Measurements from ENCODE around the gene CTNNA1.
"Not testable (repeated sequence)": the region's sequence is repeated elsewhere in the genome, so short reads cannot be mapped to it uniquely, and the experiment has no call there.

The CTNNA1 gene

GRCh38 chr5:138711087-138711486, 42.1 kb upstream of the CTNNA1 start:
- DNase-seq (ENCODE audit: low read depth, low spot score): no peak
- in situ Hi-C loops (cut with HindIII; ENCODE audit: low sequenced_read_pairs): no loop called here
- H3K4me3 ChIP-seq (ENCODE audit: low read depth, low read length): no peak overlapping the region
- no peak for TF ChIP-seq CTCF (IDR thresholded peaks at IDR 0.05; ENCODE audit: low read depth, low read length)

- in situ Hi-C loops (cut with HindIII; ENCODE audit: low sequenced_read_pairs): no loop called here
- no peak for TF ChIP-seq CTCF (IDR thresholded peaks at IDR 0.05; ENCODE audit: low read depth, low read length)
- H3K4me3 ChIP-seq (ENCODE audit: low read depth, low read length): no peak overlapping the region
- DNase-seq (ENCODE audit: low read depth, low spot score): no peak
Observed at GRCh38 chr5:138711811-138712210, 41.4 kb upstream of the CTNNA1 start.

DNA sequence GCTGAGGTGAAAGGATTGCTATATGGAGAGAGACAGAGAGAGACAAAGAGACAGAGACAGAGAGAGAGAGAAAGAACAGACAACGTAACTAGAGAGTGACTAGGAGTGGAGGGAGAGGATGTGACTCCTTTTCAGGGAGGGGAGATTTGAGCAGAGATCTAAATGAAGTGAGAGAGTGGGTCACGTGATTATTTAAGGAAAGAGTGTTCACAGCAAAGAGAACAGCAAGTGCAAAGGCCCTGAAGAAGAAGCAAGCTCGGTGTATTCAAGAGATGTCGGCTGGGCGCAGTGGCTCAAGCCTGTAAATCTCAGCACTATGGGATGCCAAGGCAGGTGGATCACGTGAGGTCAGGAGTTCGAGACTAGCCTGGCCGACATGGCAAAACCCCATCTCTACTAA, 40.9 kb upstream of the CTNNA1 start:
- in situ Hi-C loops (cut with HindIII; ENCODE audit: low sequenced_read_pairs): no loop called here
- no peak for DNase-seq (ENCODE audit: low read depth, low spot score)
- no peak for TF ChIP-seq CTCF (IDR thresholded peaks at IDR 0.05; ENCODE audit: low read depth, low read length)
- no peak overlapping the region for H3K4me3 ChIP-seq (ENCODE audit: low read depth, low read length)

DNA sequence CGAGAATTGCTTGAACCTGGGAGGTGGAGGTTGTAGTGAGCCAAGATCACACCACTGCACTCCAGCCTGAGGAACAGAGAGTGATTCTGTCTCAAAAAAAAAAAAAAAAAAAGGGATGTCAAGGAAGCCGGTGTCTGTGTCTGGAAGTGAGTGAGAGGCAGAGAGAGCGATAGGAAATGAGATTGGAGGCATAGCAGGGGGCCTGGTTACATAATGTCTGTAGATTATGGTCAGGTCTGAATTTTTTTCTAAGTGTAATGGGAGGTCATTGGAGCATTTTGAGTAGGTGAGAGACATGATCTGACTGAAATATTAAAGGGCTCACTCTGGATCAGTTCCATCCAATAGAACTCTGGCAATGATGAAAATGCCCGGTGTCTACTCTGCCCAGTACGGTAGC, 40.4 kb upstream of the CTNNA1 start:
- in situ Hi-C loops (cut with HindIII; ENCODE audit: low sequenced_read_pairs): no loop called here
- no peak overlapping the region for H3K4me3 ChIP-seq (ENCODE audit: low read depth, low read length)
- TF ChIP-seq CTCF (IDR thresholded peaks at IDR 0.05; ENCODE audit: low read depth, low read length): no peak
- DNase-seq (ENCODE audit: low read depth, low spot score): no peak

DNA sequence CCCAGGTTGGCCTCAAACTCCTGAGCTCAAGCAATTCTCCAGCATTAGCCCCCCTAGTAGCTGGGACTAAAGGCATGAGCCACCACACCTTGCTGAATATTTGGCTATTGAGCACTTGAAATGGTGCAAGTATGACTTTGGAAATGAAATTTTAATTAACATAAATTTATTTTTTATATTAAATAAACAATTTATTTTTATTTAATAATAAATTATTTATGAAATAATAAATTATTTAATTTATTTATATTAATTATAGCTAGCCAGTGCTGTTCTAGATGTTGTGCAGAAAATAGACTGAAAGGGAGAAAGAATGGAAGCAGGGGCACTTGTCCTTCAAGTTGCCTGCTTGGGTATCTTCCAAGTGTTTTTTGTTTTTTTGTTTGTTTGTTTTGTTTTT, 40.0 kb upstream of the CTNNA1 start:
- DNase-seq (ENCODE audit: low read depth, low spot score): no peak
- in situ Hi-C loops (cut with HindIII; ENCODE audit: low sequenced_read_pairs): no loop called here
- TF ChIP-seq CTCF (IDR thresholded peaks at IDR 0.05; ENCODE audit: low read depth, low read length): no peak
- H3K4me3 ChIP-seq (ENCODE audit: low read depth, low read length): no peak overlapping the region

GRCh38 chr5:138714694-138715093, 38.5 kb upstream of the CTNNA1 start:
- DNase-seq (ENCODE audit: low read depth, low spot score): no peak
- in situ Hi-C loops (cut with HindIII; ENCODE audit: low sequenced_read_pairs): no loop called here
- H3K4me3 ChIP-seq (ENCODE audit: low read depth, low read length): no peak overlapping the region
- TF ChIP-seq CTCF (IDR thresholded peaks at IDR 0.05; ENCODE audit: low read depth, low read length): no peak

DNA sequence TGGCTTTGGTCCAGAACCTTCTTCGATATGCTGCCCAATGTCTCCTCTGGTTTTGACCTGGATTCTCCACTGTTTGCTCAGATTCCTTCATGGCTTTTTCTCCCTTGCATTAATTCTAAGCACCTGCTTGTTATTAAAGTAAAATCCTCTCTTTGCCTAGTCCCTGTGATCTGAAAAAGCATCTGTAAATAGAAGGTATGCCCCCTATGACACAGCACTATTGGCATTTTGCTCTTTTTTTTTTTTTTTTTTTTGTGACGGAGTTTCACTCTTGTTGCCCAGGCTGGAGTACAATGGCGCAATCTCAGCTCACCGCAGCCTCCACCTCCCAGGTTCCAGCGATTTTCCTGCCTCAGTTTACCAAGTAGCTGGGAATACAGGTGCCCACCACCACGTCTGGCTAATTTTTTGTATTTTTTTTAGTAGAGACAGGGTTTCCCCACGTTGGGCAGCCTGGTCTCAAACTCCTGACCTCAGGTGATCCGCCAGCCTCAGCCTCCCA, 37.2 kb upstream of the CTNNA1 start:
- H3K4me3 ChIP-seq (ENCODE audit: low read depth, low read length); DNase-seq (ENCODE audit: low read depth, low spot score); in situ Hi-C loops (cut with HindIII; ENCODE audit: low sequenced_read_pairs): not testable (repeated sequence)
